HG02763 (cell line): ENCODE results near the gene FRS3.
"Not testable (repeated sequence)": the region's sequence is repeated elsewhere in the genome, so short reads cannot be mapped to it uniquely, and the experiment has no call there.

Source experiments
- ATAC-seq: cut with Tn5 transposase; IDR thresholded peaks from one replicate; pipeline ENCODE4 v1.9.1; 2021; ENCODE audit warnings: mild to moderate bottlenecking, moderate library complexity; ENCODE audit not compliant: unreplicated experiment

FRS3 gene

DNA sequence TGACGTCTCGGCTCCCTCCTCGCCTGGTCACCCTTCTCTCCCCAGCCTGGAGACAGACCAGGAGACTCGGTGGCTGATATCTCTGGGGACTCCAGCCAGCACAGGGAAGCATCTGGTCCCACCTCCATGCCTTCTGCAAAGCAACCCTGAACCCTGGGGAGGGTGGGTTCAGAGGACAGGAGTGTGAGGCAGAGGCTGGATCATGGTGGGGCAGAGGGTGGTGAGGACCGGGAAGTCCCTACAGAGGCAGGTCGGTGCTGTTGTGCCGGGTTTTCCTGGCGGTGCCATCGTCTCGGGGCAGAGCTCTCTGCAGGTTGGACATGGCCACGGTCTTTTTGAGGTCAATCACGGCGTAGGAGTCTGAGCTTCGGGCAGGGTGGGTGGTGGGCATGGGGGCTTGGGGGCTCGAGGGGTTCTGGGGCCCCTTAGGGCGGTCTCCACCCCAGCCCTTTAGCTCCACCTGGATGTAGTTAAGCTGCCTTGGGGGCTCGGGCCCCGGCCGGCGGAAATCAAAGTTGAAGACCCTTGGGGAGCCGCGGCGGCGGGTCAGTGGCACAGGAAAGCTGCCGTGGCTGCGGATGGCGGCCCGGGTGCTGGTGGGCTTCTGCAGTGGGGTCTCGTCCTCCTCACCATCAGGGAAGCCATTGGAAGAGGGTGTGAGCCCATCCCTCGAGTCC is 9.2 kb downstream of the FRS3 start:
- no peak for ATAC-seq

DNA sequence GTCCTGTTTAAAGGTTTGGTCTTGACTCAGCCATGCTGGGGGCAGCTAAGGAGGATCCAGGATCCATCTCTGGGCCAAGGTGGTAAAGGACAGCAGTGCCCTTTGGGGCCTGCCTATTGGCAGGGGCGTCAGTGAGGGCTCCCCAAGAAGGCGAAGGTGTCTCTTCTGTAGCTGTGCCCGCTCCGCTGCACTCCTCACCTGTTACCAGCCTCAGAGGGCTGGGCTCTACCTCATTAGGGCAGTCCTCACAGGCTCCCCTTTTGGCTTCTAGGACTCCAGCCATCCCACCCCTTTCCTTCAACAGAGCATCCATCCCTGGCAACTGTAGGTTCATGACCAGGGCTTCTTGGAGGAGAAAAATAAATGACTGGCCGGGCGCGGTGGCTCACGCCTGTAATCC is 10.3 kb downstream of the FRS3 start:
- no peak for ATAC-seq

DNA sequence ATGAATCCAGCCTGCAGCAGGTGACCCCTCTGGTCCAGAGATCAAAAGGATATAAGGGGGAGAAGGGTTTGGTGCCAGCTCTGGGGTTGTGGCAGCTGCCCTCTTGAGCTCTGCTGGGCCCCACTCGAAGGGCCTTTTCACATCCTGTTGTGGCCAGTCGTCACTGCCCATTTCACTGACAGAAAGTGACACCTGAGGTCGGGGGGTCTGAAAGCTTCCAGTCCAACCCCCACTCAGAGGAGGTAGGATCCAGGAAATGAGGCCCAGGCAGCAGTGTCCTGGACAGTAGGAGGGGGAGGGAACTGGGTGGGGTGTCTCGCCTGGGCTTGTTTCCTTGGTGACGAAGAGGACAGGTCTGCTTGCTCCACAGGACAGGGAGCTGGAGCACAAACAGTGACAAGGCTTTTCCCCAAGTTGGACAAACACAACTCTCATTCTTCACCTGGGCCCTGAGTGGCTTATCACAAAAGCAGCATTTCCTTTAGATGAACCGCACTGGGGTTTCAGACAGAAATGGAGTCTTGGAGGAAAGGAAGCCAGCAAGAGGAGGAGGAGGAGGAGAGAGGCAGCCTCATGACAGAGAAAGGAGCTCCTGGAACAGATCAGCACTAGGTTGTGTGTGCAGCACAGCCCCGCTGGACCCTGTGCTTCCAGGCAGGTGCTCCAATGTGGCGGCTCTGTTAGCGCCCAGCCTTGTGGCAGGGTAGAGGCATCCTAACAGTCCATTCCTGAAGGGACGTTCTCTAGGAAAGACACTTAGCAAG is 11.0 kb downstream of the FRS3 start:
- no peak for ATAC-seq

DNA sequence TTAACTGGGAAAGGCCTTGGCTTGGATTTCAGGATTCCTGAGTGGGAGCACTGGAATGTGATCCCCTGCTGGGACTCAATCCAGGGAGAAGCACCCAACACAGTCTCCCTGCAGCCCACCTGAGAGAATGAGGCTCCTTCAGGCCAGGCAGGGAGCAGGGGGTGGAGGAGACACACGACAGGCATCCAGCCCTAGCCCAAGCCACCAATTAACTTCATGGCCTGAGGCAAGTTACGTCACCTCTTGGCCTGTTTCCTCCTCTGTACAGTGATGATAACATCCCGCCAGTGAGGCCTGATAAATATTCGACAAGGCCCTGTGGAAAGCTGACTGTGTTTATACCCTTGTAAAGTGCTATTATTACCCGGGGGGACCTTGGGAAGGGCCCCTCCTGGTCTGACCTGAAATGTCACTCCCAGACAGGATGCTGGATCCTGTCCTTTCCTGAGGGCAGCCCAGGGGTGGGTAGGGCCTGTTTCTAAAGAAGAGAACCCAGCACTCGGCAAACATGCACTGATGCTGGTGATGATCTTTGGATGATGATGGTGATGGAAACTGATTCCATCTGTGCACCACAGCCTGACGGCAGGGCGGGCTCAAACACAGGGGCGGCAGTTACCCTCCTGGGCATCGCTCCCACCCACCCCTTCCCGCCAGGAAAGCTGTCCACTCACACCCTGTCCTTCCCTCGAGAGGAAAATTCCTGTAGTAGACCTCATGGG is 12.4 kb downstream of the FRS3 start:
- ATAC-seq: no peak

DNA sequence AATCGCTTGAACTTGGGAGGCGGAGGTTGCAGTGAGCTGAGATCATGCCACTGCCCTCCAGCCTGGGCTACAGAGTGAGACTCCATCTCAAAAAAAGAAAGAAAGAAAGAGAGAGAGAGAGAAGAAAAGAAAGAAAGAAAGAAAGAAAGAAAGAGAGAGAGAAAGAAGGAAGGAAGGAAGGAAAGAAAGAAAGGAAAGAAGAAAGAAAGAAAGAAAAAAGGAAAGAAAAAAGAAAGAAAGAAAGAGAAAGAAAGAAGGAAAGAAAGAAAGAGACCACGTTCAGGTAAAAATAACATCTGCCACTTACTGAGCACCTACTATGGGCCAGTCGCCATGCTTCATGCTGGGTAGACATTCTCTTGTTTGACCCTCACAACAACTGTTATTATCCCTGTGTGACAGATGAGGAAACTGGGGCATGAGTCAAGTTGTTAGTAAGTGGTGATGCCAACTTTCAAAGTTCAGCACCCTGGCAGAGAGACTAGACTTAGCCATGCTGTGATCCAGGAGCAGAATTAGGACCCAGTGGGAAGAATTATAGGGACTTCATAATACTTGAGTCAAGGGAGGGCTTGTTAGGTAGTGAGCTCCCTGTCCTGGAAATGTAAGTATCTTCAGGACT is 13.5 kb downstream of the FRS3 start:
- not testable (repeated sequence) for ATAC-seq

DNA sequence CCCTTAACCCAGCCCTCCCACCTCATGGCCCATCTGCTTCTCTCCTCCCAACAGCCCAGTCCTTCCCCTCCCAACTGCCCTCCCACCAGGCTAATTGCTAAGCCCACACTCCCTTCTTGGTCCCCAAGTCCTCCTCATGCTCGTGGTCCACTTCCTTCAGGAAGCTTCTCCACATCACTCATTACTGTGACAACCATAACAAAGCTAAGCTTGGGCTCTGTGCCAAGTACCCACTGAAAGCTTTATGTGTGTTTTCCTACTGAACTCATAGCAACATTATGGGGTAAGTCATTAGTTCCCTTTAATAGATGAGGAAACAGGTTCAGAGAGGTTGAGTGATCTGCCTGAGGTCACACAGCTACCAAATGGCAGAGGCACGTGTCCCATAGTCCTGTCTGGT is 16.2 kb downstream of the FRS3 start:
- no peak for ATAC-seq

DNA sequence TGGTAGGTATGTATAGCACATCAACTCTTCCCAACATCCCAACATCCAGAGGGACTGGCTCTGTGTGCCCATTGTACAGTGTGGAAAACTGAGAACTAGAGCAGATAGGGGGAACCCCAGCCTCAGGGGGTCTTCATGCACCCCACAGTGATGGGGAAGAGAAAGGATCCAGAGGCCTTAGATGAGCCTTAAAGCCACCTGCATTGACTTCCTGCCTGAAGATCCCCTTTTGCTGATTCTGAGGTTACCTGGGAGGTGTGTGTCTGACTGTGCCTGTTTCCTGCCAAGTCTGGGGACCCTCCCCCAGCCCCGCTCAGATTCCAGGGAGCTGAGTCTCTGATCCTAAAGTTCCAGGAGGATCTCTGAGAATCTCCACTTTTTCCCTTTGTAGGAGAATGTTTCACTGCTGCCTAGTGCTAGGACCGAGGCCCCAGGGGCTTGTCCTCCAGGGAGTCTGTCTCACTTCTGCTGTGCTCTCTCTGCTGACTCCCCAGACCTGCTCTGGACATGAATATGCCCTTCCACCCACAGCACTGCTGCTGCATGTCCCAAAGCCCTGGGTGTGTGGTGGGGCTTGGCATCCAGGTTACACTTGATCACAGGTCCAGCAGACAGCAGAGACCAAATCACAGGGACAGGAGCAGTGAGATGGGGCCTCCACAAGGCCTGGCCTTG is 19.7 kb downstream of the FRS3 start:
- ATAC-seq: no peak

DNA sequence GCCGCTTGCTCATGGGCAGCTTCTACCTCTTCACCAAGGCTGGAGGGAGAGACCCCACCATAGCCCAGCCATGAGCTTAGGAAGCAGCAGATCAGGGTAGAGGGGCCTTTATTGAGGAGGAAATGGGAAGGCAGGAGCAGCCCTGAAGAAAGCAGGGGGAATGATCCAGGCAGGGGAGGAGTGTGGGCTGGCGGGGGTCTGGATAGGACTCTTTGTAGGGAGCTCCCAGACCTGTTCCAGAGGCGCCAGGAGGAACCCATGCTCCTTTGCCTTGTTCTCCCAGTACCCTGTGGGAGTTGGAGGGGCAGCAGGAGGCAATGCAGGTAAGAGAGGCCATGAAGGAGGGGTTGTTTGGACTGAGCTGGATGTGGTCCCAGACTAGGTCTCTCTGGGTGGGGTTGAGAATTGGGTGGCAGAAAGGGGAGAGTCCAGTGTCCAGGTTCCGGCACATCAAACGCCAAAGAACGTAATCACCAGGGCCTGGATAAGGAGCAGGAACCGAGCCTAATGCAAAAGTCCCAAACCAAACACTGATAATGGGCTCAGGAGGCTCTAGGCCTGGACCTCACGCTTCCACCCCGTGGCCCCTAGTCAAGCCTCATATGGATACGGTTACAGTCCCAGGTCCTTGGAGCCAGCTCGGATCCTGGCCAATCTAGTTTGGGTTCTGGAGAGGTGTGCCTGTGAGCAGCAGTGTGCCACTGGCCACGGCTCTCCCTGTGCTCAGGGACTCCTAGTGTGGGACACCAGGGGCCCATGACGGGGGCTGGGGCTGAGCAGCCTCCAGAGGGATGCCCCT is 20.4 kb downstream of the FRS3 start:
- no peak for ATAC-seq

DNA sequence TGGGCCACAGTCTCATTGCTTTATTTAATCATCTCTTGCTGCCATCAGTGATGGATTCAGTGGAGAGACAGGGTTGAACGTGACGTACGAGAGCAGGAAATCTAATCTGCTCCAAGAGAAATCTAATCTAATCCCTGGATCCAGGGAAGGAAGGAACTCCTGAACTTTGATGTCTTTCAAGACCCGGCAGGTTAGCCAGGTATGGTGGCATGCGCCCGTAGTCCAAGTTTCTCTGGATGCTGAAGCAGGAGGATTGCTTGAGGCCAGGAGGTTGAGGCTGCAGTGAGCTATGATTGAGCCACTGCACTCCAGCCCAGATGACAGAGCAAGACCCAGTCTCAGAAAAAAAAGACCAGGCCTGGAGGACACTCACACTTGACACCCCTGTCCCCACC is 21.1 kb downstream of the FRS3 start:
- ATAC-seq: no peak

DNA sequence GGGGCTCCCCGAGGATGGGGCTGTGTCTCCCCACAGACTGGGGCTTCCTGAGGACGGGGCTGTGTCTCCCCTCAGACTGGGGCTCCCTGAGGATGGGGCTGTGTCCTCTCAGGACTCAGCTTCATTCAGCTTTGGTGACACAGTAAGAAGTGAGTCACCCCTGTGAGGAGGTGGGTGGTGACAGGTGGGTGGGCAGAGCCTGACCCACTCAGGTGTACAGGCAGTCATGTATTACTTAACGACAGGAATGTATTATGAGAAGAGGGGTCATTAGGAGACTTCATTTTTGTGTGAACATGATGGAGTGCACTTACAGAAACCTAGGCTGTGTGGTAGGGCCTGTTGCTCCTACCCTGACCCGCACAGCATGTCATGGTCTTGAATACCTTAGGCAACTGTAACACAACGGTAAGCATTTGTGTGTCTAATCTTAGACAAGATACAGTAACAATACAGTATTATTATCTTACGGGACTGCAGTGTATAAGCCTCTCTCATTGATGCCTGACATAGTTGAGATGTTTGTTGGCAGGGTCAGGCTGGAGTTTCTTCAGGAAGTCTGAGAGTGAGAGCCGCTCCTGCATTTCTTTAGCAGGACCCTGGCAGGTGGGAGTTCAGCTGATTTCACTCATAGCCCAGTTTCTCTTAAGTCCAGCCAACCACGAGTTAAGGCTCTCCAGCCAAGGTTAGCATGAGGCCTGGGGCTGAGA is 21.6 kb downstream of the FRS3 start:
- no peak for ATAC-seq

DNA sequence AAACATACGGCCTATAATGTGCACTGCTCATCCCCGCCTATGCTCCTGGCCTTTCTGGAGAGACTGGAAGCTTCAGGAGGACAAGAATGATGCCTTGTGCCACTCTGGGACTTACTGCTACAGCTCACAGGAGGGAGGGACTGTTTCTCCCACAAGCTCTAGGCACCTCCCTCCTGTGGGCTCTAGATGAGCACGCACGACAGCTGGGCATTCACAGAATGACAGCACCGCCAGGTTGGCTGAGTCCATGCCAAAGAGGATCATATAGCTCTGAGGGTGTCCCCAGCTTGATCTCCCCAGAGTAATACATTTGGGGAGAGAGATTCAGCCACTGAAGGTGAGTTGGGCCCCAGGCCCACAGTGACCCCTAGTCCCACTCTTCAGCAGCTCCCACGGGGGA is 22.4 kb downstream of the FRS3 start:
- ATAC-seq: no peak

DNA sequence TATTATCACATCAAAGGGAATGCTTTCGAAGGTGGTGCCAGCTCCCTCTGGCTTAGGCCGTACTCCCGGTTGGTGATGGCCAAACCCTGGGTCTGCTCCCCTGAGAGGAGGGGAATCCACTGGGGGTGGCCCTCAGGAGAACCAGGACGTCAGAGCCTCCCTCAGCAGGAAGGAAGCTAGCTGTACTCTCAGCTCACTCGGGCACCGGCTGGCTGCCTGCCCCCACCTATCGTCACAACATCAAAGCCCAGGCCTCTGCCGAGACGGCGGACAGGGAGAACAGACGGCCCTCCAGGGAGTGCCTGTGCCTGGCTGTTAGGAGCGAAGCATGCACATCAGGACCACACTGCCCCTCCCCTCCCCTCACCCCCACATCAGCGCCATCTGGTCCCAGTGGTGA is 23.3 kb downstream of the FRS3 start:
- ATAC-seq: no peak

DNA sequence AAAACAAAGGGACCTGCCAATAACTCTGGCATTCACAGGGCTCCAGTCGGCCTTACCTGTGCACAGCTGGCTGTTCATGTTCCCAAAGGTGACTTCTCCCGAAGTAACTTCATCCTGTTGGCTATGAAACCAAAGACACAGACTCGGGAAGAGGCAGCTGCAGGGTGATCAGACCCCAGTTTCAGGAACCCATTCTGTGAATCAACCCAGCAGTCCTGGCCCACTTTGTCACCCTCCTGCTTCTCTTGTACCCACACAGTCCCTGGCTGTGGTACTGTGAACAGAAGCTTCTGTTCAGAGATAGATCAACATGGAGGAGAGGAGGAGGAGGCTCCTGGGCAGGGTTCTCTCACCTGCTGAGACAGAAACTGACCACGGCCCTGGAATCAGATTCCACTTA is 23.8 kb downstream of the FRS3 start:
- ATAC-seq: no peak

DNA sequence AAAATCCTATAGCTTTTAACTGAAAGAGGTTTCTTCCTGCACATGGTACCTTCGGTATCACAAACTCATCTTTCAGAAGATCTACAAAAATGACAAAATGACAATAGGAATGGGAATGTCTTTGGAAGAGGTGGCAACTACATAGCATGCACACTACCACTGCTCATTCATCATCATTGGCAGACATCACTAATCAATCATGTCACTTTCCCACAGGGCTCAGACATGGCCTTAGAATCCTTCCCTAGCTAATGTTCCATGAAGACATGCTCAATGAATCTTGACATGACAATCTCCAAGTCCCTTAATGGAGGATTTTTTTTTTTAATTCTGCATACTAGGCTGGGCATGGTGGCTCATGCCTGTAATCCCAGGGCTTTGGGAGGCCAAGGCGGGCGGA is 29.3 kb downstream of the FRS3 start:
- no peak for ATAC-seq

DNA sequence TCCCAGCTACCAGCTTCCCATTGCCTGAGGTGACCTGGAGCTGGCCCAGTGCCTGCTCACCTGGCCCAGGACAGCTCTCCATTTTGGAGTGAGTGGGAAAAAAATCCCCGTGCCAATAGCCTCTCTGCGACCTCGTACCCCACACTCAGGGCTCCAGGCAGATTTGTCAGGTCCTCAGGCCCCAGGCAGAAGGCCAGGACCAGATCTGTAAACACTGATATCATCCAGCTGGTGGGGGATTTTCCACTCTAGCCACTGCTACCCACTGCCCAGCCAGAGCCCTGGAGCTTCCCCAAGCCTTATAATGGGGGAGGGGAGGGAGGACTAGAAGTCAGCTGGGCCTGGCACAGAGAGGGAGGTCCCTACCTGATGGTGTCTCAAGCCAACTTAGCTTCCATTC is 31.2 kb downstream of the FRS3 start:
- ATAC-seq: no peak

DNA sequence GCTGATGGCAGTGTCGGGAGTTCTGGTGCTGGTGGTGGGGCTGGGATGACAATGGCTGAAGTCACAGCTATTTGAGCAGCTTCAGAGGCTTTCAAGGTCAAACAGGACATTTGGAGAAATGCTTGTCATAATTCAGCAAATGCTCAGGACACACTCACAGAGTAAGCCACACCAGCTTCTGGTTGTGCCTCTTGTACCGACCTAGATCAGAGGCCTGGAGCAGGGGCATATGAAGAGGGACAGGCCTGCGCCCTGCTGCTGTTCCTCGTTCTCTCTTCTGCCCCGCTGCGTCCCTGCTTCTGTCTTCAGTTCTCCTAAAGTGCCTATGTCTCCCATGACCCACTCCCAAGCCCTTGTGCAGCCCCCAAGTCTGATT is 31.6 kb downstream of the FRS3 start:
- ATAC-seq: no peak

DNA sequence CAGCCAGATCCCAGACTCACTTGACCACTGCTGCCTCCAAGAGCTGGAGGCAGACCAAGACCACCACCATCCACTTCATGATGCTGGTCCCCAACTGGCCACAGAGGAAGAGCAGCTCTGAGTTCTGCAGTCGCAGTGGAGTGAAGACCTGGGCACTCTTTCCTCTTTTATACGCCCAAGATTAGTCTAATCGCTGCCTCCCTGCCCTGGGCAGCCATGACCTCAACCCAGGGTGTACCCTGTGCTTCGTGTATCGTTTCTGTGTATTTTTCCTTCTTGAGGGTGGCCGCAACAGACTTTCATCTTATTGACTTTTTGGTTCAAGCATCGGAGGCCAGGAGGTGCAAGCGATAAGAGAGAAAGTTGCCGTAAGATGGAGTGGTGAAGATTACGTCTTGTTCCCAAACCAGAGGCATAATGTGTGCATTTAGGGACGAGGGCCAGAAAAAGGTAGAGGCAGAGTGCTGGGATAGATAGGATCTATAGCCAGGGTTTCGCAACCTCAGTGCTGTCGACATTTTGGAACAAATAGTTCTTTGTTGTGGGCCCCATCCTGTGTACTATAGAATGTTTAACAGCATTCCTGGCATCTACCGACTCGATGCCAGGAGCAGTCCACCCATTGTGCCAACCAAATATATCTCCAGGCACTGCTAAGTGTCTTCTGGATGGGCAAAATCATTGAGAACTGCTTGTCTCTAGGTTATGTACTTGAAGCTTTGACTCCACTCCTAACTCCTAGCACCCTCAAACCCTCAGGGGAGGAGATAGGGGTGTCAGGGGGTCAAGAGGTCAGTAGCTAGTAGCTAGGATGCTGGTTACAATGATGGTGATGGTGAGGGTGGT is 32.2 kb downstream of the FRS3 start, which contains the start of gene PGC:
Gene PGC (minus strand): TSS at position 142 of the 846 bp plus-strand sequence. CDS start 63 bp downstream, at position 79.
- ATAC-seq: no peak

DNA sequence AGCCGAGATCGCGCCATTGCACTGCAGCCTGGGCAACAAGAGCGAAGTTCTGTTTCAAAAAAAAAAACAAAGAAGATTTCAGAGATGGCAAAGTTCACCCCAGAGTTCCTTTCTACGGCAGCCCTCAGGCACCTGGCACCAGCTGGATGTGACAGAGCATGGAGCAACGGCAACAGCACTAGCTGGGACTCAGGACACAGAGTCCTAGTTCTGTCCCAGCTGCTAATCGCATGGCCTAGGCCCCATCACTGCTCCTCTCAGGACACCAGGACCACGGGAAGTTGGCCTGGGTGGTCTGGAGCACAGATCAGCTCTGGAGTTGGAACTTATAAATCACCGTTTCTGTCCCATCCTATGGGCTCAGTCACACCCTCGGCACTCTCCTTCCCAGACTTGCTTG is 33.6 kb downstream of the FRS3 start:
- no peak for ATAC-seq
